HCT116 (cell line): ENCODE measurements around the gene NR5A2. TPM values are rescaled to one million over a fixed set of nuclear protein-coding genes. Genes with fewer than 3 reads are reported as not detected.

Experiments
- ATAC-seq: fragments of 200-7000 bp; cut with Tn5 transposase; 2 replicates; pipeline ENCODE4 v1.9.1; 2020; ENCODE audit warnings: mild to moderate bottlenecking, moderate library complexity
- BruUV-seq: library from RNA; stranded (reverse); fragments of 400-500 nt; replicated peaks from 2 replicates; lab custom pipeline; 2021; lab: Mats Ljungman, UMichigan
- CTCF ChIA-PET: fragments of 300-600 bp; sonication (Branson Sonifier 250); formaldehyde crosslinking; loops from one replicate; lab custom pipeline; 2021; ENCODE audit warnings: antibody characterized with exemption; lab: Charles Lee
- POLR2A ChIA-PET: fragments of 300-600, 350-600 bp; sonication (Branson Sonifier 250); formaldehyde crosslinking; loops from one replicate; lab custom pipeline; 2021; ENCODE audit warnings: antibody characterized with exemption; lab: Charles Lee
- RAD21 ChIA-PET, 2 experiments: fragments of 300-600 bp; sonication (Branson Sonifier 250); formaldehyde crosslinking; loops; one replicate each; lab custom pipeline; 2023; ENCODE audit warnings: low total read pairs in 2 of 2; ENCODE audit not compliant: uncharacterized antibody in 2 of 2, unreplicated experiment in 2 of 2, low non-redundant PET in 1 of 2; lab: Charles Lee
- DNase-seq: peaks from one replicate; pipeline ENCODE4 v3.0.0-alpha.2; 2010; ENCODE audit warnings: low read depth, low spot score
- H2AFZ ChIP-seq: fragments of 200-600 bp; shearing (Covaris generic), sonication (generic); 2 replicates; pipeline ENCODE4 v1.6.1; 2017; ENCODE audit warnings: low read depth, mixed run types, mixed read lengths, antibody characterized with exemption, low read length; ENCODE audit not compliant: poor library complexity, severe bottlenecking
- H3K27ac ChIP-seq: 2 replicates; pipeline ENCODE4 v1.5.1; 2012; ENCODE audit warnings: low read depth, low read length
- H3K27me3 ChIP-seq: fragments of 200-600 bp; sonication (generic); 2 replicates; pipeline ENCODE4 v1.6.1; 2016; ENCODE audit warnings: mixed run types, low read length, mixed read lengths; ENCODE audit not compliant: insufficient read depth
- H3K36me3 ChIP-seq, 2 experiments: fragments of 200-500 bp in 1 of 2; fragments of 200-600 bp in 1 of 2; sonication (Bioruptor generic) in 1 of 2; sonication (generic) in 1 of 2; 2 replicates each; pipeline versions ENCODE4 v1.5.1 to v1.6.1; 2014 to 2016; ENCODE audit warnings: low read length in 2 of 2, inconsistent platforms in 1 of 2, mixed read lengths in 1 of 2, mixed run types in 1 of 2; ENCODE audit not compliant: insufficient read depth in 2 of 2, control insufficient read depth in 1 of 2
- H3K4me1 ChIP-seq, 2 experiments: fragments of 200-600 bp in 1 of 2; sonication (generic) in 1 of 2; 2 replicates each; pipeline versions ENCODE4 v1.5.1 to v1.6.1; 2012 to 2017; ENCODE audit warnings: low read length in 2 of 2, inconsistent platforms in 1 of 2, mild to moderate bottlenecking in 1 of 2, mixed read lengths in 1 of 2, mixed run types in 1 of 2, moderate library complexity in 1 of 2; ENCODE audit not compliant: insufficient read depth in 2 of 2, control insufficient read depth in 1 of 2
- H3K4me2 ChIP-seq: fragments of 200-600 bp; sonication (generic); 2 replicates; pipeline ENCODE4 v1.6.1; 2017; ENCODE audit warnings: mixed run types, low read length, mixed read lengths
- H3K4me3 ChIP-seq, 2 experiments: fragments of 200-600 bp in 1 of 2; sonication (generic) in 1 of 2; replicated peaks in 1 of 2; 2 replicates each; pipeline ENCODE4 v1.5.1; 2011 to 2016; ENCODE audit warnings: low read length in 2 of 2, control low read depth in 1 of 2, low read depth in 1 of 2, mild to moderate bottlenecking in 1 of 2, mixed read lengths in 1 of 2, mixed run types in 1 of 2
- H3K79me2 ChIP-seq: fragments of 200-600 bp; sonication (generic); 2 replicates; pipeline ENCODE4 v1.6.1; 2017; ENCODE audit warnings: mild to moderate bottlenecking, mixed run types, low read length, moderate library complexity, mixed read lengths; ENCODE audit not compliant: insufficient read depth
- H3K9ac ChIP-seq: fragments of 200-600 bp; sonication (generic); 2 replicates; pipeline ENCODE4 v1.6.1; 2016; ENCODE audit warnings: low read length, mixed read lengths
- H3K9me2 ChIP-seq: fragments of 200-600 bp; sonication (generic), shearing (Covaris generic); 2 replicates; pipeline ENCODE4 v1.6.1; 2017; ENCODE audit warnings: mixed run types, mild to moderate bottlenecking, moderate library complexity; ENCODE audit not compliant: insufficient read depth
- H3K9me3 ChIP-seq, 2 experiments: fragments of 200-500 bp in 1 of 2; fragments of 200-600 bp in 1 of 2; sonication (Bioruptor generic) in 1 of 2; sonication (generic) in 1 of 2; 2 replicates each; pipeline ENCODE4 v1.6.1; 2014 to 2017; ENCODE audit warnings: low read length in 2 of 2, mixed read lengths in 2 of 2, inconsistent platforms in 1 of 2, low read depth in 1 of 2, mild to moderate bottlenecking in 1 of 2, mixed run types in 1 of 2, moderate library complexity in 1 of 2; ENCODE audit not compliant: control insufficient read depth in 1 of 2, insufficient read depth in 1 of 2
- H4K20me1 ChIP-seq: fragments of 200-600 bp; sonication (generic), shearing (Covaris generic); 2 replicates; pipeline ENCODE4 v1.6.1; 2017; ENCODE audit warnings: mixed run types, mild to moderate bottlenecking, moderate library complexity; ENCODE audit not compliant: insufficient read depth
- CEBPB ChIP-seq: IDR thresholded peaks from 2 replicates; pipeline ENCODE4 v1.6.1; 2012; ENCODE audit warnings: low read depth
- EGR1 ChIP-seq: IDR thresholded peaks from 2 replicates; pipeline ENCODE4 v1.6.1; 2012; ENCODE audit warnings: low read depth
- ELF1 ChIP-seq: IDR thresholded peaks from 2 replicates; pipeline ENCODE4 v1.6.1; 2012; ENCODE audit warnings: low read depth, borderline replicate concordance
- EZH2phosphoT487 ChIP-seq: fragments of 200-600 bp; IDR thresholded peaks from 2 replicates; pipeline ENCODE4 v1.6.1; 2018; ENCODE audit warnings: antibody characterized with exemption, borderline replicate concordance
- FOSL1 ChIP-seq: IDR thresholded peaks from 2 replicates; pipeline ENCODE4 v1.6.1; 2012; ENCODE audit warnings: low read depth
- JUND ChIP-seq: IDR thresholded peaks from 2 replicates; pipeline ENCODE4 v1.6.1; 2012
- RAD21 ChIP-seq: IDR thresholded peaks from 2 replicates; pipeline ENCODE4 v1.6.1; 2012; ENCODE audit warnings: low read depth, mild to moderate bottlenecking
- SP1 ChIP-seq: IDR thresholded peaks from 2 replicates; pipeline ENCODE4 v1.6.1; 2012; ENCODE audit warnings: low read depth
- TCF7L2 ChIP-seq: IDR thresholded peaks from 2 replicates; pipeline ENCODE4 v1.7.0; 2011; ENCODE audit warnings: borderline replicate concordance, inconsistent platforms; ENCODE audit not compliant: insufficient read depth, insufficient read length; ENCODE audit errors: extremely low read depth
- ZFX ChIP-seq: fragments of 450-650 bp; IDR thresholded peaks from 2 replicates; pipeline ENCODE4 v1.6.1; 2017
- intact Hi-C: fragments of 100-400 bp; cut with micrococcal nuclease; formaldehyde crosslinking; loops from 2 replicates; pipeline ENCODE4 v1.10.0; 2022
- total RNA-seq: library from RNA; stranded (reverse); gene quantifications from one replicate; pipeline ENCODE4 v1.2.1, GENCODE V29; 2021; ENCODE audit not compliant: unreplicated experiment
- TF ChIP-seq, protein P1 (sequence below): IDR thresholded peaks from 2 replicates; pipeline ENCODE4 v1.6.1; 2012
- TF ChIP-seq, protein P2 (sequence below), 3 experiments: fragments of 200-600 bp in 1 of 3; sonication (generic) in 1 of 3; IDR thresholded peaks in 2 of 3; conservative IDR thresholded peaks in 1 of 3; 2 replicates each; pipeline ENCODE4 v1.5.1; 2012 to 2017; ENCODE audit warnings: low read depth in 2 of 3, low read length in 2 of 3, antibody characterized with exemption in 1 of 3, borderline replicate concordance in 1 of 3, control low read depth in 1 of 3, mild to moderate bottlenecking in 1 of 3, mixed read lengths in 1 of 3, mixed run types in 1 of 3, moderate library complexity in 1 of 3; ENCODE audit not compliant: insufficient read depth in 1 of 3
- TF ChIP-seq, protein P3 (sequence below): IDR thresholded peaks from 2 replicates; pipeline ENCODE4 v1.6.1; 2011; ENCODE audit warnings: mild to moderate bottlenecking, low read length, moderate library complexity; ENCODE audit not compliant: insufficient replicate concordance; ENCODE audit errors: extremely low read depth

The NR5A2 gene
- total RNA-seq, 1 experiment from 2014 or later = 0.91 TPM

DNA sequence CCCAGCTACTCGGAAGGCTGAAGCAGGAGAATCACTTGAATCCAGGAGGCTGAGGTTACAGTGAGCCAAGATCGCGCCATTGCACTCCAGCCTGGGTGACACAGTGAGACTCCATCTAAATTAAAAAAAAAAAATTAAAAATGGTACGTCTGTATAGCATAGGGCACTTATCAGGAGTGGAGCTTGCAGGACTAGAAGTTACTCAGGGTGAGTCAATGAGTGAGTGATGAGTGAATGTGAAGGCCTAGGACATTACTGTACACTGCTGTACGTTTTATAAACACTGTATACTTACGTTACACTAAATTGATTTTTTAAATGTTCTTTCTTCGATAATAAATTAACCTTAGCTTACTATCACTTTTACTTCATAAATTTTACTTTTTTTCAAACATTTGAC lies 183.6 kb downstream of the NR5A2 start:
- no peaks in the 10 kb centered on the region for H3K9me2 ChIP-seq
- no peak for ATAC-seq
- ChIA-PET POLR2A (no interaction called here), RAD21 (no interaction called here), CTCF (interaction anchor here (0.6 kb wide), 1 partner anchor 63 kb away, joined by 3 read pairs; no protein-coding TSS in a partner anchor)
- no peaks in the 10 kb centered on the region for H3K9me3 ChIP-seq
- no peaks in the 10 kb centered on the region for H3K27me3 ChIP-seq
- no TSS peak for BruUV-seq
- no peak overlapping the region for H3K9ac ChIP-seq
- intact Hi-C loops = no loop called here
- no peaks in the 10 kb centered on the region for H4K20me1 ChIP-seq
- no peaks in the 10 kb centered on the region for H3K36me3 ChIP-seq
- no peak overlapping the region for H3K4me3 ChIP-seq
- no peak for DNase-seq
- peaks cover 0 to 13% of the 10 kb centered on the region in 2 experiments; a peak in 2 of 4 replicates for H3K4me1 ChIP-seq
- no peaks in the 10 kb centered on the region for H3K79me2 ChIP-seq
- H3K4me2 ChIP-seq = no peak overlapping the region
- TF ChIP-seq SP1 (no peak), TCF7L2 (no peak), EZH2phosphoT487 (no peak), EGR1 (no peak), FOSL1 (no peak), ELF1 (no peak), JUND (no peak), ZFX (no peak), CEBPB (no peak), RAD21 (no peak)
- TF ChIP-seq, protein P1, sequence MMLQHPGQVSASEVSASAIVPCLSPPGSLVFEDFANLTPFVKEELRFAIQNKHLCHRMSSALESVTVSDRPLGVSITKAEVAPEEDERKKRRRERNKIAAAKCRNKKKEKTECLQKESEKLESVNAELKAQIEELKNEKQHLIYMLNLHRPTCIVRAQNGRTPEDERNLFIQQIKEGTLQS = no peak
- TF ChIP-seq, protein P2, sequence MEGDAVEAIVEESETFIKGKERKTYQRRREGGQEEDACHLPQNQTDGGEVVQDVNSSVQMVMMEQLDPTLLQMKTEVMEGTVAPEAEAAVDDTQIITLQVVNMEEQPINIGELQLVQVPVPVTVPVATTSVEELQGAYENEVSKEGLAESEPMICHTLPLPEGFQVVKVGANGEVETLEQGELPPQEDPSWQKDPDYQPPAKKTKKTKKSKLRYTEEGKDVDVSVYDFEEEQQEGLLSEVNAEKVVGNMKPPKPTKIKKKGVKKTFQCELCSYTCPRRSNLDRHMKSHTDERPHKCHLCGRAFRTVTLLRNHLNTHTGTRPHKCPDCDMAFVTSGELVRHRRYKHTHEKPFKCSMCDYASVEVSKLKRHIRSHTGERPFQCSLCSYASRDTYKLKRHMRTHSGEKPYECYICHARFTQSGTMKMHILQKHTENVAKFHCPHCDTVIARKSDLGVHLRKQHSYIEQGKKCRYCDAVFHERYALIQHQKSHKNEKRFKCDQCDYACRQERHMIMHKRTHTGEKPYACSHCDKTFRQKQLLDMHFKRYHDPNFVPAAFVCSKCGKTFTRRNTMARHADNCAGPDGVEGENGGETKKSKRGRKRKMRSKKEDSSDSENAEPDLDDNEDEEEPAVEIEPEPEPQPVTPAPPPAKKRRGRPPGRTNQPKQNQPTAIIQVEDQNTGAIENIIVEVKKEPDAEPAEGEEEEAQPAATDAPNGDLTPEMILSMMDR (IDR thresholded peaks at IDR 0.05 in 2 of 3, conservative IDR thresholded peaks at IDR 0.05 in 1 of 3; ENCODE audit: borderline replicate concordance in 1 of 3, insufficient read depth in 1 of 3, low read depth in 2 of 3, low read length in 2 of 3) = no peak
- TF ChIP-seq, protein P3, sequence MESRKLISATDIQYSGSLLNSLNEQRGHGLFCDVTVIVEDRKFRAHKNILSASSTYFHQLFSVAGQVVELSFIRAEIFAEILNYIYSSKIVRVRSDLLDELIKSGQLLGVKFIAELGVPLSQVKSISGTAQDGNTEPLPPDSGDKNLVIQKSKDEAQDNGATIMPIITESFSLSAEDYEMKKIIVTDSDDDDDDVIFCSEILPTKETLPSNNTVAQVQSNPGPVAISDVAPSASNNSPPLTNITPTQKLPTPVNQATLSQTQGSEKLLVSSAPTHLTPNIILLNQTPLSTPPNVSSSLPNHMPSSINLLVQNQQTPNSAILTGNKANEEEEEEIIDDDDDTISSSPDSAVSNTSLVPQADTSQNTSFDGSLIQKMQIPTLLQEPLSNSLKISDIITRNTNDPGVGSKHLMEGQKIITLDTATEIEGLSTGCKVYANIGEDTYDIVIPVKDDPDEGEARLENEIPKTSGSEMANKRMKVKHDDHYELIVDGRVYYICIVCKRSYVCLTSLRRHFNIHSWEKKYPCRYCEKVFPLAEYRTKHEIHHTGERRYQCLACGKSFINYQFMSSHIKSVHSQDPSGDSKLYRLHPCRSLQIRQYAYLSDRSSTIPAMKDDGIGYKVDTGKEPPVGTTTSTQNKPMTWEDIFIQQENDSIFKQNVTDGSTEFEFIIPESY = no peak
- no peak overlapping the region for H3K27ac ChIP-seq
- H2AFZ ChIP-seq = no peak overlapping the region
